SH-SY5Y (cell line): Measurements from ENCODE around the gene RND3.

Source experiments
- GATA2 ChIP-seq: IDR thresholded peaks from 2 replicates; pipeline ENCODE4 v1.6.1; 2011; ENCODE audit warnings: mild to moderate bottlenecking, low read depth, low read length
- GATA3 ChIP-seq: IDR thresholded peaks from 2 replicates; pipeline ENCODE4 v1.6.1; 2011; ENCODE audit warnings: low read depth, mild to moderate bottlenecking, low read length, moderate library complexity

Gene RND3

DNA sequence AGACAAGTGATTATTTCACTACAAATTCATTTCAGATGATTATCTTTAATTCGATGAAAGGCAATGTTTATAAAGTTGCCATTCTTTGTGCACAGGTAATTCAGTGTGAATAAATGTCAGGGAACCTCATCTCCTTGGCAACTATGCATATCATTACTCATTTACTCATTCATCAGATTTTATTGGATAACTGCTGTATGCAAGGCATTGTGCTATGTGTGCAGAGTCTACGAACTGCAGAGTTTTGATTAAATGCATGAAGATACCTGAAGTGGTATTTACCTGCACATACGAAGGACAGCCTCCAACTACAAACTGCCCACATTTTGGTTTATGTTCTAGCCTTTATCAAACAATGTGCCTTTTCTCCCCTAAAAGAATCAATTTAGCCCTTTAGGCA is 3.5 kb downstream of the RND3 start:
- TF ChIP-seq GATA3 (no peak), GATA2 (no peak)

DNA sequence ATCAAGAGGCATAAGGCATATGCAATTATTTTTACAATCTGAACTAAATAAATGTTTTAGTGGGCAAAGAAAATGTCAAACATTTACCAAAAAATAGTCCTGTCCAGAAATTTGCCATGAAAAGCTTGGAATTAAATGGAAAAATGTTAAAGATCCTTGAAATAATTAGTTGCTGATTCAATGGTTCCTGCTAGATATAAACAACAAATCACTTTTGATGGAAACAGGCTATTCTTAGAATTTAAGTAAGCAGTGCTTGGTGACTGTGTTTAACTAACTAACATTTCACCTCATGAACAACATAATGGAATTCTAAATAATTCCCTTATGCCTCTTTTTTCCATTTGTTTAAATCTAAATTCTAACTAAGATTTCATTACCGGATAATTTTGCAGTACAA is 3.9 kb downstream of the RND3 start:
- no peak for TF ChIP-seq GATA3
- no peak for TF ChIP-seq GATA2

DNA sequence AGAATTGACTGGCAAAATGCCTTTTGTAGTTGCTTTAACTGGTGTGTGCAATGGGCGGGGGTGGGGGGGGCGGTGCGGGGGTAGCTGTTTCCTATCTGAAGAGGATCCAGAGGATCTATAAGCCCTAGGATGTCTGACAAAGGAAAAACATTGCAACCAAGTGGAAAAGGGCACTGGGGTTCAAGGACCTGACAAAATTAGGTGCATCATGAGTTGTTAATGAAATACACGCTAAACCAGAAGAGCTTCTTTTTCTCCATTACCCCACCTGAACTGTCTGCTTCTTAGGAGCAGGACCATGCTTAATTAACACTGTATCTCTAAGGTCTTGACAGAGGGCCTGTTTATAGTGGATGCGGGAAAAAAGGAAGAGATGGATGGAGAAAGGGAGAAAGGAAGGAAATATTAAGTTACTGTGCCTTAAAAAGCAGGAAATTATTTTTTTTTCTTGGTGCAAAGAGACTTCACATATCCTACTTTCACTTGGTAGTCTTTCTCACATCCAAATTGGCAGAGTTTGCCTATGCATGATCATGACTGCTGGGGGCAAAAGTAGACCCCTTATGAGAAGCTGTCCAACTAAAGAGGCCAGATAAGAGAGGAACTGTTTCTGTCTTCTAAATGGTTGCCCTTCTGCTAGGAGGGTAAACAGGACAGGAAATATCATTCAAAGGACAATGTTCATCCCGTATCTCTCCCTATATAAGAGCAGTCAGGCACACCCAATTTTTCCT is 4.6 kb downstream of the RND3 start:
- TF ChIP-seq GATA2, result no peak
- no peak for TF ChIP-seq GATA3

DNA sequence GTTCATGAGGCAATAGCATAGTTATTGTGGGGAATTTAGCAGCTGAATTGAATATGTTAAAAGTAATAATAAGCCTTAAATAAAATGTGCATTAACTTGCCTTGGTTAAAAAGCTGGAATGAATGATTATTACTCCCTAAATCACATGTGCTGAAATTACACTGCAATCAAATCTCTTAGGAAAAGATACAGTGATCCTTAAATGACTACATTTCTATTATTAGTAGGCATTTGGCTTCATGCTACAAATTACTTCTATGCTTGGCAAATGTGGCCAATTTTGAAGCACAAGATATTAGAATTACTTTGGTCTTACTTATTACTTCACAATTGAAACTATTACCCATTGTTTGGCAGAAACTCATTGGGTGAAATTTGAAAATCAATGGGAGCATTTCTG is 5.4 kb downstream of the RND3 start:
- no peak for TF ChIP-seq GATA3
- no peak for TF ChIP-seq GATA2

DNA sequence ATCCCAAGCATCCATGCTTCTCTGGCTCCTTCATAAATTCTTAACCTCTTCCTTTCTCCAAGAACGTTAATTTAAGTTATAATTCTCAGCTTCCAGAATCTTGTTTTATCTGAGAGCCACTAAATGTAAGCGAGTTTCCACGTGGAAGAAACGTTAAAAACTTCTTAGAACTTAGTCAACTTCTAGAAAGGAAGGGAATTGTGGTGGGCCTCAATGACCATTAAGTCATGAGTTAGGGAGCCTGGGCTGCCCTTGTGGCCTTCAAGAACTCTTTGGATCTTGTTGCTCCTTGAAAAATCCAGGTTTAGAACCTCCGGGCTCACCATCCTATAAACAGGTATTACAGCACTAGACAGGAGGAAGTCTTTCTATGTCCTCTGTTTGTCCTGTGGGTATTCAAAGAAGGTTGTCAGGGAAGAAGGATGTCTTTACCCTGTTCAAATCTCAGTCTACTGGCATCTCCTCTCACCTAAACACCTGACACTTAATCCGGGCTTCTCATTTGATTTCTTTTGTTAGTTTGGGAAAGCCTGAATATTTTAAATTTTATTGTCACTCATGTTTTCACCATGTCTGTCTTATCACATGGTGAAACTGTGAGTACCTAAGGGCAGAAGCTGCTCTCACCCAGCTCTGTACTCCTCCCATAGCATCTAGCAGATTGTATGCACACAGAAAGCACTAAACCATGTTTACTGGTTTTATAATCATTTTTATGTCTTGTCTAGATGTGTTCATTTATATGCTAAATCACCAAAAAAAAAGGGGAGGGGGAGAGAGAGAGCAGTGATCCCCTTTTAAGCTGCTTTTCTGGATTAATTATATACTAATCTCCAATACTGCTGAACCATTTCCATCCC is 6.3 kb downstream of the RND3 start:
- TF ChIP-seq GATA3 (no peak), GATA2 (no peak)

DNA sequence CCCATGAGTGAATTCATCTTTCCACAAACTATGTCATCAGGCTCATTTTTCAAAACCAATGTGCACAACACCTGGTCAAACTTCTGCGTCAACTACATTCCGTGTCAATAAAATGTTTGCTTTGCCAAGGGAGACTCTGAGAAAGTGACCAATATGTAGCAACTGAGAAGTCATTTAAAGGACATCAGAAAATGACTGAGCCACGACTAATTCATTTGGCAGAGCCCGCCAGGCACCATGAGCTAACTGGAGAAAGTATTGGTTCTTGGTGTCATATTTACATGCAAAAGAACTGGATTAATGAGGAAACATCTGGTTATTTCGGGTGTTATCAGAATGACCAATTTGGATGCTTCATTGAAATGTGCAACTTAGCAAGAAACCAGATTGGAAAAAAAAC is 7.2 kb downstream of the RND3 start:
- no peak for TF ChIP-seq GATA3
- no peak for TF ChIP-seq GATA2

DNA sequence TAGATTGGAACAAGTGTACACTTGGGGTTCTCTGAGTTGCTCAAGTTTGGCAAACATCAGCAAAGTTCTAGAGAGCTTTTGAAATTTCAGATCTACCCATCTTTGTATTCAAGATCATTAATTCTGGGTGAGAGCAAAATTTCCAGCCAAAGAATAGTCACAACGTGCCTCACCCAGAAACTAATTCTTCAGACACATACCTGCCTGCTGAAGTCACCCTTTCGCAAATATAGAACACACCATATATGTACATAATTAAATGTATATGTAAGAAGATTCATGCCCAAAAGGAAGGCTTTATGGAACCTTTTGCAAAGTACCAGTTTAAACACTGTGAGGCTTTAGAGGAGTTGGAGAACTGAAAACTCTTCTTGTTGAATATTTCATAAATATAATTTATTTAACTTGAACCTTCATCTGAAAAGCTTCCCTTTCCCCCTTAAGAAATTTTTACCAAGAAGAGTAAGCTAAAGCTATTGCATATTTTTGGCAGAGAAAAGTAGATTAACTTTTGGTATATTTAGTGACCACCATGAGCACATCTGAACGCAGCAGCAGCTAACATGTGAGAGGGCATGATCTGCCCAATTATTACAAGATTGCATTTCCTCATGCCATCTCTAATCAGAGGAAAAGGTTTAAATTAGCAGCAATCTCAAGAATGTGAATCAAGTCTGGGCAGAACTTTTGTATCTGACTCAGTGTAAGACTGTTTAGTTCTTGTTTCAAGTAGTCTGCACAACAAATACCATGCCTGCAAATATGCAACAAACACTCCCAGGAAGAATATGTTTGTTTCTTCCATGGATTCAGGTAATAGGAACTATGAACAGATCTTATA is 8.2 kb downstream of the RND3 start:
- TF ChIP-seq GATA2 (no peak), GATA3 (no peak)

DNA sequence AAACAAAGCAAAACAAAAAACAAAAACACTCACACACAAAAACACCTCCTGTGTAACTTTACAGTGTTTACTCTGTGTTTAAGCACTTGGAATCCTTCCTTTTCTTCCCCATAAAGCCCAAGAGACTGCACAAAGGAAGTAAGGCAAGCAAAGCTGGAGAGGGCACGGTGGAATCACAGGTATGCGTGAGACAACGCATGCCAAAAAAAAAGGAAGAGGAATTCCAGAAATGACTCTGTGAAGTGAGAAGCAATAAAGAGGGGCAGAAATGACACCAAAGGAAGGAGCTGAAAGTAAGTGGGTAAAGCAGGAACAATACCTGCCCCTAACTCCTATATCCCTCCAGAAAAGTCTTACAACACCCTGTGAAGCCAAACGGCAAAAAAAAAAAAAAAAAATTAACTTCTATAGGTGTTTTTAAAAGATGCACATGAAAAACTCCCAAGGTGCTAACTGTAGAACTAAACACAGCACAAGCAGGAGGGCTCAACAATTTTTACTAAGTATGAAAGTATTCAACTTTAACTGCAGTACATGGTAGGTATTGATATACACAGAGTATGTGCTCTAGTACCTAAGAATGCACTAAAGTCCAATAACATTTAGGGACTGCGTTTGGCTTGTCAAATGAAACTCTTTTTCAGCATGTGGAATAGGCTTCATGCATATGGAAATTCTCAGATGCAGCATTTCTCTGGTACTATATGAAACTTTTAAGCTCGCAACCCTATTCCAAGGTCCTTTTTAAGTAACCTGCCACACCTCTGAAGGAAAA is 9.1 kb downstream of the RND3 start:
- TF ChIP-seq GATA2 (no peak), GATA3 (no peak)

DNA sequence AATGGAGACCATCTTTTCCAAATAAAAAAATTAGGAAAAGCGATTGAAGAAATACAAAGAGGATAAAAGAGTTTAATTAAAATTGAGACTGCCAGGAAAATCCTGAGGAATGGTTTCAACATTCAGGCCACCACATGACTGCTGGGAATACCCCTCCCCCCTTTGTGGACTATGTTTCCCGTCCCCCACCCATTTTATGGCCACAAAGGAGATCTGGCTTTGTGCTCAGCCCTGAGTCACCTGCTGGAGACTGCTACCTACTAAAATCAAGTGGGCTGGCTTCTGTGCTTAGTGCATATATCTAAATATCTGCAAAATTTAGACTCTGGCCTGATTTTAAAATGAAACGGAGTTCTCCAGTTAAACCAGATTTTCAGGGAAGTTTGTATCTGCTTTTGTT is 10.1 kb downstream of the RND3 start:
- TF ChIP-seq GATA3 (no peak), GATA2 (no peak)

DNA sequence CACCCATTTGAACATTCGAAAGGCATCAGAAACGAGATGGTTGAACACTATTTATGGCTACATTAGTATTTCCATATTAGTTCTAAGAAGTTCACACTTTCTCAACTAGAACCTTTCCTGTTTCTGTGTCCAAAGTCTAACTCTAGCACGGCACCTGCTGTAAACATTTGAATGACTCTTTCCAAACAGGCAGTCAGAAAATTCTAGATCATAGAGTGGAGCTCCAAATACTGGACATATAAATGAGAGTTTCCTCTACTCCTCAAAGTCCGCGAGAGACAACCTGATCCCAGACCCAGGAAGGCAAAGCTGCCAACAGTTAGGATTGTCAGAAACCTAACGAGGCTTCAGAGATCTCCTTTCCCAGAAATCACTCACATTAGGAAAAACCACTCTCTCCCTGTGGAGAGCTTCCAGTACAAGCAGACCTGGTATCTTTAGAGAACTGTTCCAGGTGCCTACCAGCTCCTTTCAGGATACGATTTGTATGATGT is 10.6 kb downstream of the RND3 start:
- TF ChIP-seq GATA2 (no peak), GATA3 (no peak)

DNA sequence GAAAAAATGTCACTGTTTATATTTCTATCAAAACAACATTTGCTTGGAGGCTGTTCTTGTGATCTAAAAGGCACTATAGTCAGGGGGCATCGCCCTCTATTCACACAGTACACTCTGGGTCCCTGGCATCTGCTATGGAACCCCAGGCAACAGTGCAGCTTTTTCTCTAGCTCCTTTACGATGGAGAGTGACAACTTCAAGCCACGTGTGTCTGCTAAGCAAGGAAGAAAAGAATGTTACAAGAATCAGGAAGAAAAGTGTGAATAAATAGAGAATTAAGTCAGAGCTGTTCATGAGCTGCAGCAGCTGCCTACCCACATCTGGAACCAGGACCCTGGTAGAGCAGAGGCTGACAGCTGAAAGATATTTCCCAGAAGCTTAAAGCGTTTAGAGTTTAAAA is 11.2 kb downstream of the RND3 start:
- TF ChIP-seq GATA3 (no peak), GATA2 (no peak)

DNA sequence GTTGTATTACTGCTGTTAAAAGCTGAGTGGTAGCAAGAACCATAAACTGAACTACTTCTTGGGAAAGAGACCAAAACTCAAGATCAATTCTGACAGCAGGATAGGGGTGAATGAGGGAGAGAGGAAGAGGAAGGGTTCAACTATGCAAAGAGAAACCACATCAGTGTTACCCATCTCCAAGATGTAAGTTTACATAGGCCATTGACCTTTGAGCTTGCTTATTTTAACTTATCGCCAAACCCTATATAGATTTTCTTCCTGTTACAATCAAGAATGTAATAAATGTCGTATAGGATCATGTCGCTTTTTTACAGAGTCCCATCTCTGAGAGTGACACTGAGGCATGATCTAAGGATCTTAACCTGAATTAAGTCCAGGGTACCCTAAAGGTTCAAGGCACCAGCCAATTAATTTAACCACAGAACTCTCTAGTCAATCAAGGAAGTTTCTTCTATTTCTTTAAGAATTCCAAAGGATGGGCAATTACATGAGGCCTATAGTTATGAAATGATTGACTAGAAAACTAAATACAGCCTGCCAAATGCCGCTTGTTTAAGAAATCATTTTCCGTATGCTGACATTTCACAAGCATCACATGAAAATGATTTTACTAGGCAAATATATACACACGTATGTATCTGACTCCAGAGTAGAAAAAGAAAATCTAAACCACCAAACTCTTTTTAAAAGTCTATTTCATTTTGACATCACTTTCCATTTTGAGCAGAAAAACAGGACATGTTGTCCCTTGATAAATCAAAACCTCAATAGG is 11.8 kb downstream of the RND3 start:
- TF ChIP-seq GATA3 (no peak), GATA2 (no peak)
